Liver (tissue), 9 donors: ENCODE measurements around the gene VTCN1. TPM values are rescaled to one million over a fixed set of nuclear protein-coding genes. Genes with fewer than 3 reads are reported as not detected.

Experiments used
- DNase-seq: peaks from one replicate; pipeline ENCODE4 v3.0.0-alpha.2; 2017; ENCODE audit warnings: low spot score
- H3K27ac ChIP-seq, 2 donors: one replicate each; pipeline ENCODE4 v1.7.0; 2013; ENCODE audit warnings: inconsistent platforms in 2 of 2, low read length in 2 of 2, control low read depth in 1 of 2, low read depth in 1 of 2, mild to moderate bottlenecking in 1 of 2
- H3K27me3 ChIP-seq, 4 donors: one replicate each; pipeline versions ENCODE4 v1.6.1 to v1.7.0; 2013; ENCODE audit warnings: low read length in 3 of 4, inconsistent platforms in 1 of 4, mild to moderate bottlenecking in 1 of 4, moderate library complexity in 1 of 4; ENCODE audit not compliant: control insufficient read depth in 4 of 4, insufficient read depth in 4 of 4
- H3K36me3 ChIP-seq, 4 donors: one replicate each; pipeline versions ENCODE4 v1.6.1 to v1.7.0; 2013; ENCODE audit warnings: low read length in 3 of 4, mild to moderate bottlenecking in 3 of 4, low read depth in 1 of 4, moderate library complexity in 1 of 4; ENCODE audit not compliant: control insufficient read depth in 4 of 4, insufficient read depth in 3 of 4
- H3K4me1 ChIP-seq, 4 donors: one replicate each; pipeline versions ENCODE4 v1.6.1 to v1.7.0; 2013; ENCODE audit warnings: low read length in 3 of 4, mild to moderate bottlenecking in 3 of 4, moderate library complexity in 1 of 4; ENCODE audit not compliant: control insufficient read depth in 4 of 4, insufficient read depth in 4 of 4
- H3K4me3 ChIP-seq, 3 donors: one replicate each; pipeline versions ENCODE4 v1.6.1 to v1.7.0; 2013; ENCODE audit warnings: low read length in 3 of 3, control low read depth in 1 of 3, low read depth in 1 of 3, mild to moderate bottlenecking in 1 of 3
- H3K9ac ChIP-seq, 2 donors: one replicate each; pipeline ENCODE4 v1.7.0; 2013; ENCODE audit warnings: low read length in 2 of 2, mild to moderate bottlenecking in 2 of 2, moderate library complexity in 2 of 2, control low read depth in 1 of 2, low read depth in 1 of 2
- H3K9me3 ChIP-seq, 4 donors: one replicate each; pipeline versions ENCODE4 v1.6.1 to v1.7.0; 2013; ENCODE audit warnings: low read length in 3 of 4; ENCODE audit not compliant: control insufficient read depth in 4 of 4
- CTCF ChIP-seq: fragments of 150-350 bp; IDR thresholded peaks from 2 replicates; pipeline ENCODE4 v1.5.1; 2017; ENCODE audit warnings: improper control_type of control experiment, low read depth, low read length; ENCODE audit not compliant: missing input control
- EGR1 ChIP-seq, 2 donors: IDR thresholded peaks; 2 replicates each; pipeline ENCODE4 v1.6.1; 2016 to 2018; ENCODE audit warnings: antibody characterized with exemption in 2 of 2, low read depth in 2 of 2
- FOXA1 ChIP-seq: IDR thresholded peaks from 2 replicates; pipeline ENCODE4 v1.6.1; 2016; ENCODE audit warnings: antibody characterized with exemption
- GABPA ChIP-seq, 2 donors: IDR thresholded peaks in 1 of 2; conservative IDR thresholded peaks in 1 of 2; 2 replicates each; pipeline ENCODE4 v1.6.1; 2016; ENCODE audit warnings: antibody characterized with exemption in 2 of 2, mild to moderate bottlenecking in 1 of 2, moderate library complexity in 1 of 2
- HNF4A ChIP-seq, 2 donors: conservative IDR thresholded peaks; 2 replicates each; pipeline ENCODE4 v1.6.1; 2016; ENCODE audit warnings: antibody characterized with exemption in 2 of 2, mild to moderate bottlenecking in 2 of 2
- JUND ChIP-seq, 2 donors: IDR thresholded peaks; 2 replicates each; pipeline ENCODE4 v1.6.1; 2016; ENCODE audit warnings: antibody characterized with exemption in 2 of 2
- MAX ChIP-seq: IDR thresholded peaks from 2 replicates; pipeline ENCODE4 v1.6.1; 2016; ENCODE audit warnings: antibody characterized with exemption
- NR2F2 ChIP-seq: IDR thresholded peaks from 2 replicates; pipeline ENCODE4 v1.6.1; 2016; ENCODE audit warnings: antibody characterized with exemption
- RAD21 ChIP-seq, 2 donors: IDR thresholded peaks; 2 replicates each; pipeline ENCODE4 v1.6.1; 2016; ENCODE audit warnings: antibody characterized with exemption in 2 of 2, mild to moderate bottlenecking in 2 of 2
- RXRA ChIP-seq, 2 donors: IDR thresholded peaks; 2 replicates each; pipeline ENCODE4 v1.6.1; 2017 to 2018; ENCODE audit warnings: antibody characterized with exemption in 2 of 2, mild to moderate bottlenecking in 1 of 2
- YY1 ChIP-seq: IDR thresholded peaks from 2 replicates; pipeline ENCODE4 v1.6.1; 2016; ENCODE audit warnings: antibody characterized with exemption, mild to moderate bottlenecking
- WGBS: extraction: QIAGEN DNeasy Blood & Tissue Kit; methylation state at CpG from one replicate; pipeline ENCODE4 v1.1.7; 2013; 5-methylcytosine and 5-hydroxymethylcytosine counted together
- polyA plus RNA-seq, 2 donors: library from polyadenylated mRNA; stranded (reverse) in 1 of 2; unstranded in 1 of 2; fragments of 200-250 nt in 1 of 2; fragments of >200 nt in 1 of 2; fragmentation: Nextera tagmentation in 1 of 2; extraction: Ambion mirVana in 1 of 2; gene quantifications; one replicate each; pipeline versions ENCODE4 v1.2.1 to v1.2.3, GENCODE V29; 2013 to 2015
- total RNA-seq, 2 donors: library from RNA; depleted of rRNA; stranded (reverse); fragments of >200 nt; gene quantifications; one replicate each; pipeline ENCODE4 v1.2.3, GENCODE V29; 2014
- TF ChIP-seq, protein P1 (sequence below): IDR thresholded peaks from 2 replicates; pipeline ENCODE4 v1.6.1; 2016; ENCODE audit warnings: antibody characterized with exemption, mild to moderate bottlenecking
- donor health status: healthy.
- donor health status: healthy.
- donor health status: healthy.
- donor health status: healthy.
- donor health status: healthy.

The VTCN1 gene
- total and polyA plus RNA-seq, 4 donors = 0.28 to 1.0 (median 0.45) TPM

GRCh38 chr1:117173006-117173405 lies 37.7 kb downstream of the VTCN1 start (continued):
- TF ChIP-seq, protein P1, sequence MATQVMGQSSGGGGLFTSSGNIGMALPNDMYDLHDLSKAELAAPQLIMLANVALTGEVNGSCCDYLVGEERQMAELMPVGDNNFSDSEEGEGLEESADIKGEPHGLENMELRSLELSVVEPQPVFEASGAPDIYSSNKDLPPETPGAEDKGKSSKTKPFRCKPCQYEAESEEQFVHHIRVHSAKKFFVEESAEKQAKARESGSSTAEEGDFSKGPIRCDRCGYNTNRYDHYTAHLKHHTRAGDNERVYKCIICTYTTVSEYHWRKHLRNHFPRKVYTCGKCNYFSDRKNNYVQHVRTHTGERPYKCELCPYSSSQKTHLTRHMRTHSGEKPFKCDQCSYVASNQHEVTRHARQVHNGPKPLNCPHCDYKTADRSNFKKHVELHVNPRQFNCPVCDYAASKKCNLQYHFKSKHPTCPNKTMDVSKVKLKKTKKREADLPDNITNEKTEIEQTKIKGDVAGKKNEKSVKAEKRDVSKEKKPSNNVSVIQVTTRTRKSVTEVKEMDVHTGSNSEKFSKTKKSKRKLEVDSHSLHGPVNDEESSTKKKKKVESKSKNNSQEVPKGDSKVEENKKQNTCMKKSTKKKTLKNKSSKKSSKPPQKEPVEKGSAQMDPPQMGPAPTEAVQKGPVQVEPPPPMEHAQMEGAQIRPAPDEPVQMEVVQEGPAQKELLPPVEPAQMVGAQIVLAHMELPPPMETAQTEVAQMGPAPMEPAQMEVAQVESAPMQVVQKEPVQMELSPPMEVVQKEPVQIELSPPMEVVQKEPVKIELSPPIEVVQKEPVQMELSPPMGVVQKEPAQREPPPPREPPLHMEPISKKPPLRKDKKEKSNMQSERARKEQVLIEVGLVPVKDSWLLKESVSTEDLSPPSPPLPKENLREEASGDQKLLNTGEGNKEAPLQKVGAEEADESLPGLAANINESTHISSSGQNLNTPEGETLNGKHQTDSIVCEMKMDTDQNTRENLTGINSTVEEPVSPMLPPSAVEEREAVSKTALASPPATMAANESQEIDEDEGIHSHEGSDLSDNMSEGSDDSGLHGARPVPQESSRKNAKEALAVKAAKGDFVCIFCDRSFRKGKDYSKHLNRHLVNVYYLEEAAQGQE = no peak
- TF ChIP-seq JUND (IDR thresholded peaks at IDR 0.05) = no peak
- no peak for TF ChIP-seq RXRA (IDR thresholded peaks at IDR 0.05)
- TF ChIP-seq GABPA (IDR thresholded peaks at IDR 0.05 in 1 of 2, conservative IDR thresholded peaks at IDR 0.05 in 1 of 2) = no peak
- no peak for TF ChIP-seq FOXA1
- TF ChIP-seq YY1 = no peak
- TF ChIP-seq NR2F2 = no peak
- no peak for TF ChIP-seq RAD21 (IDR thresholded peaks at IDR 0.05)

- H3K27ac ChIP-seq = no peak overlapping the region
- no peak overlapping the region for H3K4me3 ChIP-seq
- no peaks in the 10 kb centered on the region for H3K36me3 ChIP-seq
- H3K9ac ChIP-seq = no peak overlapping the region
- no peaks in the 10 kb centered on the region for H3K27me3 ChIP-seq
- 67% methylated on average over 18 of the region's 18 CpGs for WGBS
- DNase-seq = no peak
- no peaks in the 10 kb centered on the region for H3K9me3 ChIP-seq
- no peaks in the 10 kb centered on the region for H3K4me1 ChIP-seq
- TF ChIP-seq, protein P1 = no peak
- TF ChIP-seq RXRA (IDR thresholded peaks at IDR 0.05) (peak in 1 of 2 donors; percentile 76), YY1 (peak; percentile 20), CTCF (no peak), EGR1 (IDR thresholded peaks at IDR 0.05; ENCODE audit: low read depth in 2 of 2) (peak in 1 of 2 donors; percentile 86), MAX (no peak), HNF4A (conservative IDR thresholded peaks at IDR 0.05) (peak in 1 of 2 donors; percentile 60), JUND (IDR thresholded peaks at IDR 0.05) (peak in 1 of 2 donors; percentile 77)
Observed at GRCh38 chr1:117171900-117172511, 38.7 kb downstream of the VTCN1 start.
